SK-N-SH (cell line): Measurements from ENCODE around the gene HBZ. TPM values are rescaled to one million over a fixed set of nuclear protein-coding genes. Genes with fewer than 3 reads are reported as not detected.

Experiments
- CTCF ChIA-PET: fragments of 300-600, 350-600 bp; formaldehyde crosslinking; extraction: SDS; loops from one replicate; lab custom pipeline; 2021; lab: Yijun Ruan, JAX
- POLR2A ChIA-PET: fragments of 350-600 bp; sonication (Branson Sonifier 250); formaldehyde crosslinking; extraction: SDS; loops from one replicate; lab custom pipeline; 2020; ENCODE audit warnings: antibody characterized with exemption, inconsistent platforms; lab: Yijun Ruan, JAX
- DNase-seq: peaks from one replicate; pipeline ENCODE4 v3.0.0; 2012
- H2AFZ ChIP-seq: fragments of 200-600 bp; sonication (generic); 2 replicates; pipeline ENCODE4 v1.8.1; 2016; ENCODE audit warnings: antibody characterized with exemption, mild to moderate bottlenecking, low read depth
- H3F3A ChIP-seq: fragments of 200-600 bp; sonication (generic); replicated peaks from 2 replicates; pipeline ENCODE3; 2016; ENCODE audit warnings: antibody characterized with exemption, mild to moderate bottlenecking; ENCODE audit not compliant: insufficient read depth
- H3K27ac ChIP-seq, 2 experiments: fragments of 200-500 bp in 1 of 2; fragments of 200-600 bp in 1 of 2; sonication (Bioruptor generic) in 1 of 2; sonication (generic), shearing (Covaris generic) in 1 of 2; 2 replicates each; pipeline versions ENCODE4 v1.5.1 to v1.6.1; 2014 to 2016; ENCODE audit warnings: low read depth in 2 of 2, inconsistent platforms in 1 of 2, low read length in 1 of 2, mild to moderate bottlenecking in 1 of 2, mixed read lengths in 1 of 2
- H3K27me3 ChIP-seq: fragments of 200-600 bp; sonication (generic), shearing (Covaris generic); 2 replicates; pipeline ENCODE4 v1.6.1; 2016; ENCODE audit warnings: mixed run types; ENCODE audit not compliant: insufficient read depth
- H3K36me3 ChIP-seq, 2 experiments: fragments of 200-500 bp in 1 of 2; fragments of 200-600 bp in 1 of 2; sonication (Bioruptor generic) in 1 of 2; sonication (generic) in 1 of 2; replicated peaks in 1 of 2; 2 replicates each; pipeline versions ENCODE3 to v1.5.1; 2014 to 2016; ENCODE audit warnings: low read length in 1 of 2, mild to moderate bottlenecking in 1 of 2; ENCODE audit not compliant: insufficient read depth in 2 of 2, control insufficient read depth in 1 of 2
- H3K4me1 ChIP-seq, 2 experiments: fragments of 200-500 bp in 1 of 2; fragments of 200-600 bp in 1 of 2; sonication (Bioruptor generic) in 1 of 2; sonication (generic), shearing (Covaris generic) in 1 of 2; 2 replicates each; pipeline versions ENCODE4 v1.5.1 to v1.6.1; 2014 to 2016; ENCODE audit warnings: low read depth in 1 of 2, low read length in 1 of 2, mixed run types in 1 of 2; ENCODE audit not compliant: insufficient read depth in 2 of 2, control insufficient read depth in 1 of 2
- H3K4me2 ChIP-seq: fragments of 200-600 bp; sonication (generic), shearing (Covaris generic); 2 replicates; pipeline ENCODE4 v1.6.1; 2017; ENCODE audit warnings: mixed run types
- H3K4me3 ChIP-seq, 2 experiments: fragments of 200-500 bp in 1 of 2; fragments of 200-600 bp in 1 of 2; sonication (Bioruptor generic) in 1 of 2; sonication (generic), shearing (Covaris generic) in 1 of 2; 2 replicates each; pipeline versions ENCODE4 v1.5.1 to v1.8.1; 2014 to 2016; ENCODE audit warnings: low read depth in 2 of 2, inconsistent platforms in 1 of 2, low read length in 1 of 2, mild to moderate bottlenecking in 1 of 2, mixed read lengths in 1 of 2, moderate library complexity in 1 of 2
- H3K79me2 ChIP-seq: fragments of 200-600 bp; sonication (generic); 2 replicates; pipeline ENCODE4 v1.8.1; 2017; ENCODE audit warnings: mild to moderate bottlenecking; ENCODE audit not compliant: insufficient read depth
- H3K9ac ChIP-seq: fragments of 200-600 bp; sonication (generic); 2 replicates; pipeline ENCODE4 v1.6.1; 2017; ENCODE audit warnings: mixed run types
- H3K9me2 ChIP-seq: fragments of 200-600 bp; sonication (generic); 2 replicates; pipeline ENCODE4 v1.6.1; 2017; ENCODE audit warnings: mixed run types
- H3K9me3 ChIP-seq: fragments of 200-600 bp; sonication (generic); 2 replicates; pipeline ENCODE4 v1.6.1; 2017; ENCODE audit warnings: mixed run types, mild to moderate bottlenecking, moderate library complexity
- H4K20me1 ChIP-seq: fragments of 200-600 bp; sonication (generic); 2 replicates; pipeline ENCODE4 v1.6.1; 2017; ENCODE audit warnings: mild to moderate bottlenecking, mixed run types; ENCODE audit not compliant: insufficient read depth
- CHD2 ChIP-seq: fragments of 150-350 bp; IDR thresholded peaks from 2 replicates; pipeline ENCODE4 v1.6.1; 2018; ENCODE audit warnings: low read length; ENCODE audit not compliant: partially characterized antibody
- EZH2phosphoT487 ChIP-seq: fragments of 200-600 bp; sonication (generic); IDR thresholded peaks from 2 replicates; pipeline ENCODE4 v1.6.1; 2017; ENCODE audit warnings: low read depth, mixed run types, mild to moderate bottlenecking, antibody characterized with exemption, moderate library complexity, borderline replicate concordance
- FOSL2 ChIP-seq: IDR thresholded peaks from 2 replicates; pipeline ENCODE4 v1.4.0; 2012; ENCODE audit warnings: low read depth, mild to moderate bottlenecking, moderate library complexity, borderline replicate concordance
- FOXJ3 ChIP-seq: sonication (generic); formaldehyde crosslinking; IDR thresholded peaks from 2 replicates; pipeline ENCODE4 v1.5.1; 2020; ENCODE audit warnings: mild to moderate bottlenecking, missing genetic modification reagents
- FOXM1 ChIP-seq: IDR thresholded peaks from 2 replicates; pipeline ENCODE4 v1.4.0; 2012; ENCODE audit warnings: low read depth, mild to moderate bottlenecking
- GABPA ChIP-seq: IDR thresholded peaks from 2 replicates; pipeline ENCODE4 v1.4.0; 2012; ENCODE audit warnings: low read depth, mild to moderate bottlenecking
- JUND ChIP-seq: IDR thresholded peaks from 2 replicates; pipeline ENCODE4 v1.4.0; 2012
- MEF2A ChIP-seq: IDR thresholded peaks from 2 replicates; pipeline ENCODE4 v1.4.0; 2012; ENCODE audit warnings: low read depth, borderline replicate concordance
- MXI1 ChIP-seq: IDR thresholded peaks from 2 replicates; pipeline ENCODE4 v1.6.1; 2012; ENCODE audit warnings: mild to moderate bottlenecking, low read depth, low read length, improper control_type of control experiment
- NFIC ChIP-seq: IDR thresholded peaks from 2 replicates; pipeline ENCODE4 v1.4.0; 2012; ENCODE audit warnings: borderline replicate concordance
- RAD21 ChIP-seq: IDR thresholded peaks from 2 replicates; pipeline ENCODE4 v1.6.1; 2012; ENCODE audit warnings: mild to moderate bottlenecking, low read length
- RCOR1 ChIP-seq: fragments of 150-350 bp; IDR thresholded peaks from 2 replicates; pipeline ENCODE4 v1.6.1; 2017; ENCODE audit warnings: antibody characterized with exemption, low read length
- SIN3A ChIP-seq: IDR thresholded peaks from 2 replicates; pipeline ENCODE4 v1.6.1; 2012; ENCODE audit warnings: low read depth, mild to moderate bottlenecking, low read length, moderate library complexity, borderline replicate concordance
- TAF1 ChIP-seq: IDR thresholded peaks from 2 replicates; pipeline ENCODE4 v1.6.1; 2012; ENCODE audit warnings: low read depth, mild to moderate bottlenecking, low read length, moderate library complexity, borderline replicate concordance
- YY1 ChIP-seq: IDR thresholded peaks from 2 replicates; pipeline ENCODE4 v1.4.0; 2012; ENCODE audit warnings: low read depth, mild to moderate bottlenecking
- ZBTB33 ChIP-seq: IDR thresholded peaks from 2 replicates; pipeline ENCODE4 v1.4.0; 2012; ENCODE audit warnings: low read depth, borderline replicate concordance
- WGBS: methylation state at CpG from one replicate; pipeline ENCODE4 v1.1.6; 2017; ENCODE audit warnings: low lambda C conversion rate; 5-methylcytosine and 5-hydroxymethylcytosine counted together
- polyA plus RNA-seq, 3 experiments: library from polyadenylated mRNA; depleted of rRNA; stranded (reverse); fragments of >200 nt; gene quantifications; 2 replicates each; pipeline ENCODE4 v1.2.3, GENCODE V29; 2012
- TF ChIP-seq, protein P1 (sequence below): IDR thresholded peaks from 2 replicates; pipeline ENCODE4; 2012
- TF ChIP-seq, protein P2 (sequence below): IDR thresholded peaks from 2 replicates; pipeline ENCODE4 v1.4.0; 2012; ENCODE audit warnings: low read depth
- TF ChIP-seq, protein P3 (sequence below): fragments of 150-350 bp; IDR thresholded peaks from 2 replicates; pipeline ENCODE4 v1.6.1; 2017; ENCODE audit warnings: antibody characterized with exemption, low read length, low read depth, borderline replicate concordance

HBZ gene
- polyA plus RNA-seq, 1 of the 3 experiments (the other 2 are of a cell fraction): not detected

GRCh38 chr16:125011-125410 lies 27.4 kb upstream of the HBZ start:
- H3K27ac ChIP-seq: no peak overlapping the region
- H3K4me1 ChIP-seq: no peaks in the 10 kb centered on the region
- H3F3A ChIP-seq: no peaks in the 10 kb centered on the region
- no peaks in the 10 kb centered on the region for H3K9me2 ChIP-seq
- H3K9ac ChIP-seq: no peak overlapping the region
- no peaks in the 10 kb centered on the region for H3K27me3 ChIP-seq
- no peak overlapping the region for H2AFZ ChIP-seq
- H3K79me2 ChIP-seq: peaks cover 11% of the 10 kb centered on the region; the same call in 1 of the 2 replicates
- WGBS: 89% methylated on average over 3 of the region's 3 CpGs
- no peaks in the 10 kb centered on the region for H3K36me3 ChIP-seq
- no peak for DNase-seq
- ChIA-PET CTCF (interaction anchor here (1.6 to 4.2 kb wide), 4 partner anchors 7 to 238 kb away, joined by 6 to 22 read pairs (median 20); partner anchors contain the start of gene HBQ1), POLR2A (interaction anchor here (0.6 kb wide), 1 partner anchor 23 kb away, joined by 5 read pairs; no protein-coding TSS in a partner anchor)
- H4K20me1 ChIP-seq: no peaks in the 10 kb centered on the region
- H3K4me2 ChIP-seq: no peak overlapping the region
- no peak overlapping the region for H3K4me3 ChIP-seq
- no peaks in the 10 kb centered on the region for H3K9me3 ChIP-seq
- TF ChIP-seq, protein P1, sequence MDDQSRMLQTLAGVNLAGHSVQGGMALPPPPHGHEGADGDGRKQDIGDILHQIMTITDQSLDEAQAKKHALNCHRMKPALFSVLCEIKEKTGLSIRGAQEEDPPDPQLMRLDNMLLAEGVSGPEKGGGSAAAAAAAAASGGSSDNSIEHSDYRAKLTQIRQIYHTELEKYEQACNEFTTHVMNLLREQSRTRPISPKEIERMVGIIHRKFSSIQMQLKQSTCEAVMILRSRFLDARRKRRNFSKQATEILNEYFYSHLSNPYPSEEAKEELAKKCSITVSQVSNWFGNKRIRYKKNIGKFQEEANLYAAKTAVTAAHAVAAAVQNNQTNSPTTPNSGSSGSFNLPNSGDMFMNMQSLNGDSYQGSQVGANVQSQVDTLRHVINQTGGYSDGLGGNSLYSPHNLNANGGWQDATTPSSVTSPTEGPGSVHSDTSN: no peak
- no peak for TF ChIP-seq EZH2phosphoT487
- no peak for TF ChIP-seq NFIC
- TF ChIP-seq FOXJ3 (CRISPR knock-in tag): no peak
- TF ChIP-seq MXI1: no peak
- no peak for TF ChIP-seq YY1
- TF ChIP-seq CHD2: no peak
- TF ChIP-seq RAD21: no peak
- no peak for TF ChIP-seq FOSL2
- no peak for TF ChIP-seq TAF1
- TF ChIP-seq, protein P2, sequence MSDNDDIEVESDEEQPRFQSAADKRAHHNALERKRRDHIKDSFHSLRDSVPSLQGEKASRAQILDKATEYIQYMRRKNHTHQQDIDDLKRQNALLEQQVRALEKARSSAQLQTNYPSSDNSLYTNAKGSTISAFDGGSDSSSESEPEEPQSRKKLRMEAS: no peak
- no peak for TF ChIP-seq RCOR1
- no peak for TF ChIP-seq GABPA
- TF ChIP-seq, protein P3, sequence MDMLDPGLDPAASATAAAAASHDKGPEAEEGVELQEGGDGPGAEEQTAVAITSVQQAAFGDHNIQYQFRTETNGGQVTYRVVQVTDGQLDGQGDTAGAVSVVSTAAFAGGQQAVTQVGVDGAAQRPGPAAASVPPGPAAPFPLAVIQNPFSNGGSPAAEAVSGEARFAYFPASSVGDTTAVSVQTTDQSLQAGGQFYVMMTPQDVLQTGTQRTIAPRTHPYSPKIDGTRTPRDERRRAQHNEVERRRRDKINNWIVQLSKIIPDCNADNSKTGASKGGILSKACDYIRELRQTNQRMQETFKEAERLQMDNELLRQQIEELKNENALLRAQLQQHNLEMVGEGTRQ: no peak
- TF ChIP-seq JUND: no peak
- TF ChIP-seq ZBTB33: no peak
- TF ChIP-seq MEF2A: no peak
- TF ChIP-seq FOXM1: no peak
- no peak for TF ChIP-seq SIN3A
